GM12891 (cell line): ENCODE measurements around the gene PRKG2.
"Not testable (repeated sequence)": the region's sequence is repeated elsewhere in the genome, so short reads cannot be mapped to it uniquely, and the experiment has no call there.

Source experiments
- DNase-seq: peaks from one replicate; pipeline ENCODE4 v3.0.0; 2011; ENCODE audit warnings: low spot score; ENCODE audit not compliant: insufficient read length
- FAIRE-seq: peaks from 2 replicates; lab custom pipeline; 2011; peaks lifted over from hg19 to GRCh38; lab: Jason Lieb, UNC
- PAX5 ChIP-seq: IDR thresholded peaks from 2 replicates; pipeline ENCODE4 v1.6.1; 2011; ENCODE audit warnings: low read length, moderate library complexity, mild to moderate bottlenecking; ENCODE audit not compliant: insufficient read depth, severe bottlenecking
- POLR2A ChIP-seq: IDR thresholded peaks from 2 replicates; pipeline ENCODE4 v1.6.1; 2011; ENCODE audit warnings: low read depth, low read length, control low read depth
- POLR2AphosphoS5 ChIP-seq: IDR thresholded peaks from 2 replicates; pipeline ENCODE4 v1.6.1; 2011; ENCODE audit warnings: low read depth, low read length, control low read depth
- POU2F2 ChIP-seq: IDR thresholded peaks from 2 replicates; pipeline ENCODE4 v1.6.1; 2011; ENCODE audit warnings: low read depth, mild to moderate bottlenecking, control low read depth, low read length, moderate library complexity
- SPI1 ChIP-seq: IDR thresholded peaks from 2 replicates; pipeline ENCODE4 v1.6.1; 2011; ENCODE audit warnings: low read depth, low read length, control low read depth
- TAF1 ChIP-seq: IDR thresholded peaks from 2 replicates; pipeline ENCODE4 v1.6.1; 2011; ENCODE audit warnings: low read depth, low read length, control low read depth

Gene PRKG2

DNA sequence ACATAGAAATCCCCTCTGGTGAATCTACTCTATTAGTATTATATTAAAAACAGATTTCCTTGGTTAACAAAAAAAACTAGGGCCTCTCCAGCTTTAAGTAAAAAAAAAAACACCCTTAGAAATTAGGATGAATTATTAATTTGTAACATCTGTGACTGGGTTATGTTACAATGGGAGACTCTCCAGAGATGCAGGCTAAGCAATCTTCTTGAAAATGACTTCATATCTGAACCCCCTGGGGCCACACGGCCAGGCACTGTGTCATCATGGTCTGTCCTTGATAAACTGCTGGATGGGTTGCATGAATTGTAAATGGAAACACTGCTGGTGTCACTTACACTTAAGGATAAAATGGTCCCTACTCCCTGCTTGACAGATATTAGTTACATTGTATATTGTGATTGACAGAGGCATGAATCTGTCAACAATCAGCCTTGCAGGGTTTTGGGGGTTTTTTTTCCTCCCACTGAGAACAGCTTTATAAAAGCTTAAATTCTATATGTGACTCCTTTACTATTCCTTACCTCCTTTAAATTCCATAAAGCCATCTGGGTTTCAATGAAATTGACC is 49.1 kb downstream of the PRKG2 start:
- no peak for FAIRE-seq
- TF ChIP-seq POU2F2 (no peak), TAF1 (no peak), PAX5 (no peak), POLR2A (no peak), POLR2AphosphoS5 (no peak), SPI1 (no peak)
- no peak for DNase-seq

DNA sequence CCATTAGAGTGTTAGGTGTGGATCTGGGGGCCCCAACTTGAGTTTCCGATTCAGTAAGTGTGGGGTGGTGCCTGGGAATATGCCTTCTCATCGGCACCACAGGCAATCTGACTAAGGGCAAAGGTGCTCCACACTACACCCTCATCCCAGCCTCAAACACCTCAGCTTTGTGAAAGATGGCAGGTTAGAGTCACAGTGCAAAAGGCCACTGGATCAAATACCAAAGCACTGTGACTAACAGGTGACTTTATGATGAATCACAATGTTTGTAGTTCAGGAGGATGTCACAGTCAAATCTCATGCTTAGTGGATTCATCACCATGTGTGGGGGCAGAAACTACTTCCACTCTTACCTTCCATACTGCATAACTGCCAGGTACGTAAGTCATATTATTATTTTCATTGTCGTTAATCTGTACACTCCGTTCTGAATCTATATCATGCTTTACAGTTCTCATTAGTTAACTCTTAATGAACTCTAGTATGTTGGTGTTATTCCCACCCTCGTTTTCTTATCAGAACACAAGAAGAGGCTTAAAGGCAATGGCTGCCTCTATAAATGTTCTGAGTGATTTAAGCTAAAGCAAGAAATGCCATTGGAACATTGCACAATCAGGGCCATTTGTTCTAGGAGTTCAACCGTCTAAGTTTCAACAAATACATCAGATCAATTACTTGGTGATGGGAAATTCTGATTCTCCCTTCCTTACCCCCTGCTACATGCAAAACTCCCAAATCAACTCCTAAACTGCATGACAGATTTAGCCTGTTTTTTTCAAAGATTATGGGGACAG is 50.2 kb downstream of the PRKG2 start:
- FAIRE-seq (no peak), DNase-seq (no peak)

DNA sequence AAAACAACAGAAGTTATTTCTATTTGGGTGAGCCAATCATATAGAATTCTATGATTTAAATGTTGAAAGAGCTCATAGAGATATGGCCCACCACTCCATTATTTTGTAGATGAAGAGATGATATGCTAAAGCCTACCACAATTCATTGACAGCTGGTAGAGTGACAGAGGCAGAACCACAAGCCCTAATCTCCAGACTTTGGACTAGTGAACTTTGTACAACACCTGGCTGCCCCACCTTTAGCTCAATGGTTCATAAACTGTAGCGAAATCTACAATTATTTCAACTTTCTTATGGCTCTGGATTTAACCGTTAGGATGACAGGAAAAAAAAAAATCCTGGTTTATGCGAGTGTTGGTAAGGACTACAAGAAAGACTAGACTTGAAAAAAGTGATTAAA is 50.9 kb downstream of the PRKG2 start:
- no peak for DNase-seq
- TF ChIP-seq POLR2A (no peak), POLR2AphosphoS5 (no peak), POU2F2 (no peak), PAX5 (no peak), TAF1 (no peak), SPI1 (no peak)
- no peak for FAIRE-seq

More for the DNA sequence above, 50.2 kb downstream of the PRKG2 start:
- TF ChIP-seq POU2F2 (no peak), SPI1 (no peak), PAX5 (no peak), POLR2AphosphoS5 (no peak), POLR2A (no peak), TAF1 (no peak)

DNA sequence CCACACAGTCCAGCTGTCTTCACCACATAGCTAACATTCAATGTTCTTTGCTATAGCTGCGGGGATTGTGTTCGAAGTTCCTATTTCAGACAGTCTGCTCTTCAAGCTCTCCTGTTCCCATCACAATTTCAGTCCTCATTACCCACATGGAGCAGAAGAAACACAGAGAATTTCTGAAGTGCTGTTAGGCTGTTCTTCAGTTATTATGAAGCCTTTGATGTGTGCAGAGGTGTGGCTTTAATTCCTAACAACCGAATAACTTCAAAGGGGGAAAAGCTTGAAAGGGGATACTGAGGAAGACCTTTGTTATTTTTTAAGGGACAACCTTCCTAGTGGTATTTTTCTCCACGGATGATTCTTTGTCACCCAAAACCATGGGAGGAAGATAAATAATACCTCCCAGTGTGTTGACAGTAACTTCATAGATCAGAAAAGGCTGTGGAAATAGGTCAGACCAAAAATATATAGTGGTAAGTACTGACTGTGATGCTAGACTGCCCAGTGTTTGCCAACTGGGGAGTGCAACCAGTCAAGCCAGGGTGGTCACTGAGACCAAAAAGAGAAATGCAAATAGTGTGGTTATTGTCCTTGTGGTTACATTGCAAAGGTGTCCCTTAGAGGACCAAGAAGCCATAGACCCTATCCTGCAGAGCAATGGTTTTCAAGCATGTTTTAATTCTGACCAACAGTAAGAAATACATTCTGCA is 52.1 kb downstream of the PRKG2 start:
- no peak for DNase-seq
- TF ChIP-seq POLR2AphosphoS5 (no peak), SPI1 (no peak), POLR2A (no peak), TAF1 (no peak), POU2F2 (no peak), PAX5 (no peak)
- no peak for FAIRE-seq

- peak; percentile 28 for FAIRE-seq
- not testable (repeated sequence) for DNase-seq
Observed at GRCh38 chr4:81153714-81154323, 61.2 kb downstream of the PRKG2 start.

DNA sequence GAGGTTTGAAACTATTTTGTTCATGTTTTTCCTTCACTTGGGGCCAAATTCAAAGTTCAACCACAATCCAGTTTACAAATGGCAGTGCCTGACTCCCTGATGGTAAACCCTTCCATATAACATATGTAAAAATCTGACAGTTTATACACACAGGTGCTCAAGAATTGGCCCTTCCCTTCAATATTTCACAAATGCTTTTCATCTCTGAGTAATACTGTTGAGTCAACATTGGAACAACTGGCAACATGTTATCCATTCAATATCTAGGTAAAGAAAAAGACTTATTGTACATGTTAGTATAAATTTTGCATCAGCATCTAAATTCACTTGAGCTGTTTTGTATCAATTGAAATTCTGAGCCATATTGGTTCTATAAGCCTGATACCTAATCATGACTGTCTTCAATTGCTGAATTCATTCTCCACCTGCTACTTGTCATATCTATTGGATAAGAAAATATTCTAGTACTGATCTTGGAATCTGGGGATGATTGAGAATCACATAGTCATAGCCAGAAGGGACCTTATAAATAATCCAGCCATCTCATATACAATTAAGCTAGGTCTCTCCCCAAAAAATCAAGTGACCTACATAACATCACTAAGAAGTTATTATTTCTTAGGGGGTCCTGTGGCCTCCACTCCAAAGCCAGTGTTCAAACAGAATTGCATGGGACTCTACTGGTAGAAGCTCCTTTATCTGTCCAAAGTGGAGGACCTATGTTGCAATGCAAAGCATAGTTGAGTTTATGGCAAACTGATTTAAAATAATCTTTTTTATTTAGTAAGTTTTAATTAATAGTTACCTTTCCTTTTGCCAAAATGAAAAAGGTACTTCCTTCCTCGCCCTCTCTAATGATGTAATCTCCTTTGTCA is 61.9 kb downstream of the PRKG2 start:
- no peak for FAIRE-seq
- DNase-seq, result no peak
- no peak for TF ChIP-seq POLR2AphosphoS5
- TF ChIP-seq PAX5, result no peak
- no peak for TF ChIP-seq TAF1
- TF ChIP-seq SPI1, result no peak

- FAIRE-seq, result no peak
- no peak for TF ChIP-seq POLR2AphosphoS5
- TF ChIP-seq POLR2A, result no peak
- no peak for TF ChIP-seq SPI1
- no peak for TF ChIP-seq TAF1
- no peak for TF ChIP-seq PAX5
- no peak for TF ChIP-seq POU2F2
- DNase-seq, result no peak
Observed at GRCh38 chr4:81149976-81150375, 65.0 kb downstream of the PRKG2 start.

- DNase-seq, result no peak
- no peak for TF ChIP-seq SPI1
- no peak for TF ChIP-seq POLR2A
- no peak for TF ChIP-seq POU2F2
- no peak for TF ChIP-seq POLR2AphosphoS5
- TF ChIP-seq TAF1, result no peak
- no peak for TF ChIP-seq PAX5
- FAIRE-seq, result no peak
Observed at GRCh38 chr4:81148576-81148975, 66.4 kb downstream of the PRKG2 start.

DNA sequence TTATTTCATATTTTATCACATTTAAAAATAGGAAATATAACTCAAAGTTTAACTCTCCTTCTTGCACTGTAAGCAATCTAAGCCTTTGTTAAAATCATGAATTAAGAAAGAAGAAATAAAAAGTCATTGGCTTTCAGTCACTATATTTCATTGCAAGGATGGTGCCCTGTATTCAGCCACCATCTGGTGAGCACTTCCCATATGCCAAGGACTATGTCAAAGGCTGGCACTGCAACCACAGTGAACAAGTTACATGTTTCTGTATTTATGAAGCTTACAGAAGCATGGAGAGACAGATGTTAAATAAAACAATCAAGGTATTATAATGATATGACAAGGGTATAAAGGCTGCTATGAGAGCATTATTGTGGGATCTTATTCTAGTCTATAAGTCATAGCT is 68.6 kb downstream of the PRKG2 start:
- FAIRE-seq (no peak), DNase-seq (no peak)
- TF ChIP-seq TAF1, result no peak
- no peak for TF ChIP-seq PAX5
- TF ChIP-seq POLR2A, result no peak
- no peak for TF ChIP-seq POLR2AphosphoS5
- no peak for TF ChIP-seq POU2F2
- no peak for TF ChIP-seq SPI1
